Measurements from ENCODE around the gene FNDC4.
A peak's percentile ranks its signal among the peaks of the same experiment; 100 is the strongest.

Gene FNDC4

GRCh38 chr2:27495840-27496356 lies 898 bp upstream of the FNDC4 start:
- no peak for DNase-seq (ENCODE audit: extremely low spot score, insufficient read length, low read depth)
- FAIRE-seq: no peak

- FAIRE-seq (no peak), DNase-seq (ENCODE audit: extremely low spot score, insufficient read length, low read depth) (no peak)
These were observed 586 bp downstream of the FNDC4 start for GRCh38 chr2:27494284-27494943.

- DNase-seq (ENCODE audit: extremely low spot score, insufficient read length, low read depth) (no peak), FAIRE-seq (no peak)
These were observed 1.1 kb downstream of the FNDC4 start for GRCh38 chr2:27493948-27494283.

GRCh38 chr2:27492557-27492956 lies 2.4 kb downstream of the FNDC4 start:
- FAIRE-seq (no peak), DNase-seq (ENCODE audit: extremely low spot score, insufficient read length, low read depth) (no peak)

- peak; percentile 91 for DNase-seq (ENCODE audit: extremely low spot score, insufficient read length, low read depth)
- peak; percentile 99 for FAIRE-seq
These were observed 5.3 kb downstream of the FNDC4 start, which contains the start of gene IFT172 for GRCh38 chr2:27489498-27490397. IFT172 (minus strand) TSS chr2:27489743; CDS start chr2:27489653, 90 bp downstream.

- FAIRE-seq (no peak), DNase-seq (ENCODE audit: extremely low spot score, insufficient read length, low read depth) (no peak)
These were observed 5.9 kb downstream of the FNDC4 start for GRCh38 chr2:27489118-27489497.

- DNase-seq (ENCODE audit: extremely low spot score, insufficient read length, low read depth) (no peak), FAIRE-seq (no peak)
These were observed 9.5 kb downstream of the FNDC4 start for GRCh38 chr2:27485496-27485895.

- no peak for FAIRE-seq
- DNase-seq (ENCODE audit: extremely low spot score, insufficient read length, low read depth): no peak
These were observed 23.0 kb downstream of the FNDC4 start for GRCh38 chr2:27471961-27472360.

- FAIRE-seq: no peak
- no peak for DNase-seq (ENCODE audit: extremely low spot score, insufficient read length, low read depth)
These were observed 30.6 kb downstream of the FNDC4 start for GRCh38 chr2:27464443-27464842.

- FAIRE-seq: no peak
These were observed 33.9 kb downstream of the FNDC4 start for GRCh38 chr2:27461118-27461517.

GRCh38 chr2:27453968-27454367 lies 41.0 kb downstream of the FNDC4 start:
- FAIRE-seq (no peak), DNase-seq (ENCODE audit: extremely low spot score, insufficient read length, low read depth) (no peak)

More at GRCh38 chr2:27461118-27461517, 33.9 kb downstream of the FNDC4 start:
- DNase-seq (ENCODE audit: extremely low spot score, insufficient read length, low read depth): no peak

- FAIRE-seq: no peak
- no peak for DNase-seq (ENCODE audit: extremely low spot score, insufficient read length, low read depth)
These were observed 43.9 kb downstream of the FNDC4 start for GRCh38 chr2:27451095-27451494.

- FAIRE-seq (no peak), DNase-seq (ENCODE audit: extremely low spot score, insufficient read length, low read depth) (no peak)
These were observed 46.6 kb downstream of the FNDC4 start for GRCh38 chr2:27448381-27448780.

- no peak for FAIRE-seq
- DNase-seq (ENCODE audit: extremely low spot score, insufficient read length, low read depth): no peak
These were observed 48.9 kb downstream of the FNDC4 start for GRCh38 chr2:27446057-27446456.

GRCh38 chr2:27445615-27446014 lies 49.4 kb downstream of the FNDC4 start:
- FAIRE-seq (no peak), DNase-seq (ENCODE audit: extremely low spot score, insufficient read length, low read depth) (no peak)

- no peak for FAIRE-seq
- DNase-seq (ENCODE audit: extremely low spot score, insufficient read length, low read depth): no peak
These were observed 49.8 kb downstream of the FNDC4 start for GRCh38 chr2:27445155-27445554.

GRCh38 chr2:27442920-27443282 lies 52.1 kb downstream of the FNDC4 start:
- FAIRE-seq (no peak), DNase-seq (ENCODE audit: extremely low spot score, insufficient read length, low read depth) (no peak)

GRCh38 chr2:27441958-27442919 lies 52.8 kb downstream of the FNDC4 start, which contains the start of gene KRTCAP3:
KRTCAP3 (plus strand) TSS chr2:27442381; CDS start chr2:27442413, 32 bp downstream.
- DNase-seq (ENCODE audit: extremely low spot score, insufficient read length, low read depth) (no peak), FAIRE-seq (no peak)
